ENCODE results near the gene GIT2.
A peak's percentile ranks its signal among the peaks of the same experiment; 100 is the strongest.

The GIT2 gene

GRCh38 chr12:110004598-110004997 lies 8.4 kb upstream of the GIT2 start:
- no peak overlapping the region for H3K4me3 ChIP-seq (ENCODE audit: low read length)
- TF ChIP-seq CTCF (conservative IDR thresholded peaks at IDR 0.05; ENCODE audit: low read depth, low read length): no peak
- no peak for DNase-seq (ENCODE audit: low read depth)

- no peak overlapping the region for H3K4me3 ChIP-seq (ENCODE audit: low read length)
- no peak for DNase-seq (ENCODE audit: low read depth)
- TF ChIP-seq CTCF (conservative IDR thresholded peaks at IDR 0.05; ENCODE audit: low read depth, low read length): no peak
These were observed 6.7 kb upstream of the GIT2 start for GRCh38 chr12:110002676-110003515.

GRCh38 chr12:110001596-110001995 lies 5.4 kb upstream of the GIT2 start:
- DNase-seq (ENCODE audit: low read depth): no peak
- no peak overlapping the region for H3K4me3 ChIP-seq (ENCODE audit: low read length)
- TF ChIP-seq CTCF (conservative IDR thresholded peaks at IDR 0.05; ENCODE audit: low read depth, low read length): no peak

- no peak for DNase-seq (ENCODE audit: low read depth)
- peak overlapping the region; percentile 80 for H3K4me3 ChIP-seq (ENCODE audit: low read length)
- TF ChIP-seq CTCF (conservative IDR thresholded peaks at IDR 0.05; ENCODE audit: low read depth, low read length): no peak
These were observed 3.9 kb upstream of the GIT2 start for GRCh38 chr12:109999983-110000505.

GRCh38 chr12:109999649-109999971 lies 3.4 kb upstream of the GIT2 start:
- H3K4me3 ChIP-seq (ENCODE audit: low read length): peak overlapping the region; percentile 80
- no peak for TF ChIP-seq CTCF (conservative IDR thresholded peaks at IDR 0.05; ENCODE audit: low read depth, low read length)
- DNase-seq (ENCODE audit: low read depth): no peak

- peak within 1 kb of the TSS; percentile 80 for H3K4me3 ChIP-seq (ENCODE audit: low read length)
- no peak for TF ChIP-seq CTCF (conservative IDR thresholded peaks at IDR 0.05; ENCODE audit: low read depth, low read length)
- DNase-seq (ENCODE audit: low read depth): peak; percentile 78
These were observed 2.9 kb upstream of the GIT2 start, which contains the start of gene ANKRD13A for GRCh38 chr12:109998904-109999648. TSS of gene ANKRD13A (plus strand) at chr12:109999430. CDS start at chr12:109999689, 259 bp downstream.
